GM23248 (cell line): ENCODE data around the gene HOXC9. TPM values are rescaled to one million over a fixed set of nuclear protein-coding genes. Genes with fewer than 3 reads are reported as not detected.

Source experiments
- DNase-seq: peaks from one replicate; pipeline ENCODE4 v3.0.0-alpha.2; 2015
- H2AFZ ChIP-seq: fragments of 200-600 bp; sonication (generic); 2 replicates; pipeline ENCODE4 v1.6.1; 2016; ENCODE audit warnings: antibody characterized with exemption
- H3F3A ChIP-seq: fragments of 200-600 bp; sonication (generic); 2 replicates; pipeline ENCODE4 v1.6.1; 2016; ENCODE audit warnings: mild to moderate bottlenecking, antibody characterized with exemption, mixed run types; ENCODE audit not compliant: insufficient read depth
- H3K27ac ChIP-seq: fragments of 200-600 bp; sonication (generic); 2 replicates; pipeline ENCODE4 v1.5.1; 2016; ENCODE audit warnings: mild to moderate bottlenecking
- H3K27me3 ChIP-seq: fragments of 200-600 bp; sonication (generic); replicated peaks from 2 replicates; pipeline ENCODE4 v1.6.1; 2016; ENCODE audit warnings: mild to moderate bottlenecking; ENCODE audit not compliant: insufficient read depth
- H3K36me3 ChIP-seq: fragments of 200-600 bp; sonication (generic); 2 replicates; pipeline ENCODE4 v1.6.1; 2016; ENCODE audit warnings: low read depth, mild to moderate bottlenecking
- H3K4me1 ChIP-seq: fragments of 200-600 bp; sonication (generic); 2 replicates; pipeline ENCODE4 v1.6.1; 2016; ENCODE audit warnings: mild to moderate bottlenecking; ENCODE audit not compliant: insufficient read depth
- H3K4me2 ChIP-seq: fragments of 200-600 bp; sonication (generic); one replicate; pipeline ENCODE4 v1.6.1; 2016; ENCODE audit warnings: mild to moderate bottlenecking; ENCODE audit not compliant: unreplicated experiment
- H3K4me3 ChIP-seq: fragments of 200-600 bp; sonication (generic); 2 replicates; pipeline ENCODE4 v1.5.1; 2016; ENCODE audit warnings: mild to moderate bottlenecking
- H3K79me2 ChIP-seq: fragments of 200-600 bp; sonication (generic); 2 replicates; pipeline ENCODE4 v1.6.1; 2016; ENCODE audit warnings: mild to moderate bottlenecking; ENCODE audit not compliant: insufficient read depth
- H3K9ac ChIP-seq: fragments of 200-600 bp; sonication (generic); 2 replicates; pipeline ENCODE4 v1.6.1; 2016; ENCODE audit warnings: mild to moderate bottlenecking
- H3K9me2 ChIP-seq: fragments of 200-600 bp; sonication (generic); 2 replicates; pipeline ENCODE4 v1.6.1; 2016; ENCODE audit warnings: mixed run types, mild to moderate bottlenecking, moderate library complexity; ENCODE audit not compliant: insufficient read depth
- H3K9me3 ChIP-seq: fragments of 200-600 bp; sonication (generic); one replicate; pipeline ENCODE4 v1.6.1; 2017; ENCODE audit warnings: low read depth
- H4K20me1 ChIP-seq: fragments of 200-600 bp; sonication (generic); 2 replicates; pipeline ENCODE4 v1.6.0; 2016; ENCODE audit not compliant: insufficient read depth
- EZH2 ChIP-seq: fragments of 200-600 bp; sonication (generic); IDR thresholded peaks from 2 replicates; pipeline ENCODE4 v1.6.1; 2018; ENCODE audit warnings: antibody characterized with exemption, mild to moderate bottlenecking; ENCODE audit not compliant: insufficient read depth, poor library complexity, severe bottlenecking
- EZH2phosphoT487 ChIP-seq: fragments of 200-600 bp; sonication (generic); IDR thresholded peaks from 2 replicates; pipeline ENCODE4 v1.6.1; 2018; ENCODE audit warnings: antibody characterized with exemption, moderate library complexity, mild to moderate bottlenecking, low read depth; ENCODE audit not compliant: insufficient read depth
- WGBS, 2 experiments: methylation state at CpG; one replicate each; pipeline ENCODE4 v1.1.6; 2015 to 2017; ENCODE audit warnings: low lambda C conversion rate in 2 of 2, low coverage in 1 of 2; ENCODE audit errors: missing lambda C conversion rate in 2 of 2; 5-methylcytosine and 5-hydroxymethylcytosine counted together
- in situ Hi-C: fragments of 300-500 bp; cut with MboI; formaldehyde crosslinking; loops from 2 replicates; pipeline ENCODE4 v1.15.0; 2020
- polyA plus RNA-seq: library from polyadenylated mRNA; unstranded; fragments of >200 nt; fragmentation: Nextera tagmentation; extraction: Ambion mirVana; gene quantifications from 2 replicates; pipeline ENCODE4 v1.2.1, GENCODE V29; 2016
- total RNA-seq: library from RNA; depleted of rRNA; stranded (reverse); fragments of >200 nt; shearing (Covaris generic); gene quantifications from 2 replicates; pipeline ENCODE4 v1.2.3, GENCODE V29; 2014

Gene HOXC9
- total and polyA plus RNA-seq, 2 experiments from 2014 or later: 2.5 to 5.5 TPM

DNA sequence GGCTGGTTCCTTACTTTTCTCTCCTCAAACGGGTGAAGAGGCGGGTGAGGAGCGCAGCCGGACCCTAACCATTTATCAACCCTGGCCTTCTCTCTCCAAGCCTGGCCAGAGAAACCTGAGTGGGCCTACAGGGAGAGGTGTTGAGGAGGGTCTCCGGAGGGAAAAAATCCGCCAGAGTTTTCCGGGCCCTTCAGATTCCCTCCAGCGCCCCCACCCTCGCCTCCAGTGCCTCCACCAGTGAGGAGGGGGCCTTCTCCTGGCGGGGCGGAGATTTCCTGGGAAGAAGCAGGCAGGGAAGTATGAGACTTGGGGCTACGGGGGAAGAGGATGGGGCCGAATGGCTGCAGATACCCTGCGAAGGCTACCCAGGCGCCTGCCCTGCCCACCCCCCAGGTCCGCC is 31.5 kb downstream of the HOXC9 start:
- peak overlapping the region; percentile 81 for H2AFZ ChIP-seq
- H3F3A ChIP-seq: peaks cover 27% of the 10 kb centered on the region
- H3K27me3 ChIP-seq: no peaks in the 10 kb centered on the region
- H3K9me2 ChIP-seq: no peaks in the 10 kb centered on the region
- in situ Hi-C loops: no loop called here
- H3K4me3 ChIP-seq: peak overlapping the region; percentile 77
- H3K9me3 ChIP-seq: no peaks in the 10 kb centered on the region
- 21 to 25% methylated on average over 16 of the region's 16 CpGs for WGBS, 2 experiments
- peaks cover 37% of the 10 kb centered on the region for H3K4me1 ChIP-seq
- H3K9ac ChIP-seq: peak overlapping the region; percentile 97
- peak overlapping the region; percentile 99 for H3K27ac ChIP-seq
- no peak for TF ChIP-seq EZH2
- no peak for TF ChIP-seq EZH2phosphoT487
- peak; percentile 12 for DNase-seq
- H3K79me2 ChIP-seq: peaks cover 93% of the 10 kb centered on the region
- no peaks in the 10 kb centered on the region for H4K20me1 ChIP-seq
- H3K36me3 ChIP-seq: no peaks in the 10 kb centered on the region
- H3K4me2 ChIP-seq: peak overlapping the region; percentile 94

DNA sequence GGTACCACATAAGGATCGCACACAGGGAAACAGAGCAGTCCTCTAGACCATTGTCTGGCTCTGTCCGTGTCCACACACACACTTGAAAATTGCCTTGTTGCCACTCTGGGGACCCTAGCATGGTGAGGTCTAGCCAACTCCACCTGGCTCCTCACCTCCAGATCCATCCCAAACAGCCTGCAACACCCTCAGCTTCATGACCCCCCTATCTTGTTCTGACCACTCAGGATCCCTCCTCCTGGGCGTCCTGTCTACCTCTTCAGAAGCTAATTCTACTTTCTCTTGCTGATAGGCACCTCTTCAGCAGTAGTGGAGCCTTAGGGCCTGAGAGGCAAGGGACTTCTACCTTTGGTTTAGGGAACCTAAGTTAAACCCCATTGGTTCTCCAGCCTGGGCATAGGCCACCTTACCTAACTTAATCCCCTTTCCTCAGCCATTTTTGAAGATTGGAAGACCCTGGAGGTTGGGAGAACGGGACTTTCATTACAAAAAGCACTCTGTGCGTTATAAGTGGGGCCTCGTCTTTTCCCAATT is 32.2 kb downstream of the HOXC9 start:
- peaks cover 34% of the 10 kb centered on the region for H3K4me1 ChIP-seq
- H4K20me1 ChIP-seq: no peaks in the 10 kb centered on the region
- no peaks in the 10 kb centered on the region for H3K9me3 ChIP-seq
- in situ Hi-C loops: no loop called here
- no peaks in the 10 kb centered on the region for H3K36me3 ChIP-seq
- peak overlapping the region; percentile 97 for H3K9ac ChIP-seq
- H3K9me2 ChIP-seq: no peaks in the 10 kb centered on the region
- TF ChIP-seq EZH2phosphoT487: no peak
- no peak for TF ChIP-seq EZH2
- H3K27ac ChIP-seq: peak overlapping the region; percentile 99
- peaks cover 23% of the 10 kb centered on the region for H3F3A ChIP-seq
- no peak overlapping the region for H2AFZ ChIP-seq
- peak overlapping the region; percentile 94 for H3K4me2 ChIP-seq
- H3K79me2 ChIP-seq: peaks cover 89% of the 10 kb centered on the region
- H3K27me3 ChIP-seq: no peaks in the 10 kb centered on the region
- peak overlapping the region; percentile 77 for H3K4me3 ChIP-seq
- no peak for DNase-seq
- 42 to 45% methylated on average over 6 of the region's 6 CpGs for WGBS, 2 experiments

DNA sequence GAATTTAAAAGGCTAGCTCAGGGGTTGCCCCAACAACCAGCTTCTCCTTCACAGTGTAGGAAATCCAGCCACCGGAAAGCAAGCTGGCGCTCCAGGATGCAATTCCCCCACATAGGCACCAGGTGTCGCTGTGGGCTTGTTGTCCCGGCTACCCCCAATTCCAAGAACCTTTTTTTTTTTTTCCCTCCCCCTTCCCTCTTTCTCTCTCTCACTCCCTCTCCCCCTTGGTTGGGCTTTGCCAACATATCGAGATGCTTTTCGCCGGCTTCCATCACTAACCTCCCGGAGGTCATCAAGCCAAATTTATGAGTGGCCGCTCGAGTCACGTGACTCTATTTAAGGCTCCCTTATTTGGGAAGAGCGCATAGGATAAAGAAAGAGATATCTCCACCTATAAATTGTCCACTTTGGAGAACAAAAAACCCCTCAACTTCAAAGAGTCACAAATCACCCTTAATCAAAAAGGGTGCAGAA is 32.7 kb downstream of the HOXC9 start, which contains the start of gene HOXC5:
Gene HOXC5 (plus strand): TSS at position 424 of the 474 bp plus-strand sequence. CDS start 73 bp downstream, outside the sequence.
- Histone ChIP-seq H4K20me1 (no peaks in the 10 kb centered on the region), H3K9ac (peak within 1 kb of the TSS; percentile 97), H3F3A (peaks cover 18% of the 10 kb centered on the region), H3K4me3 (peak within 1 kb of the TSS; percentile 77), H3K9me2 (no peaks in the 10 kb centered on the region), H3K36me3 (no peaks in the 10 kb centered on the region), H3K27me3 (no peaks in the 10 kb centered on the region), H3K4me1 (peaks cover 30% of the 10 kb centered on the region), H3K79me2 (peaks cover 84% of the 10 kb centered on the region), H3K9me3 (no peaks in the 10 kb centered on the region), H2AFZ (peak within 1 kb of the TSS; percentile 70), H3K4me2 (peak within 1 kb of the TSS; percentile 94), H3K27ac (peak within 1 kb of the TSS; percentile 99)
- DNase-seq: peak; percentile 81
- TF ChIP-seq EZH2phosphoT487 (no peak), EZH2 (no peak)
- in situ Hi-C loops: no loop called here
- 2% methylated on average over 12 of the region's 12 CpGs for WGBS, 2 experiments

DNA sequence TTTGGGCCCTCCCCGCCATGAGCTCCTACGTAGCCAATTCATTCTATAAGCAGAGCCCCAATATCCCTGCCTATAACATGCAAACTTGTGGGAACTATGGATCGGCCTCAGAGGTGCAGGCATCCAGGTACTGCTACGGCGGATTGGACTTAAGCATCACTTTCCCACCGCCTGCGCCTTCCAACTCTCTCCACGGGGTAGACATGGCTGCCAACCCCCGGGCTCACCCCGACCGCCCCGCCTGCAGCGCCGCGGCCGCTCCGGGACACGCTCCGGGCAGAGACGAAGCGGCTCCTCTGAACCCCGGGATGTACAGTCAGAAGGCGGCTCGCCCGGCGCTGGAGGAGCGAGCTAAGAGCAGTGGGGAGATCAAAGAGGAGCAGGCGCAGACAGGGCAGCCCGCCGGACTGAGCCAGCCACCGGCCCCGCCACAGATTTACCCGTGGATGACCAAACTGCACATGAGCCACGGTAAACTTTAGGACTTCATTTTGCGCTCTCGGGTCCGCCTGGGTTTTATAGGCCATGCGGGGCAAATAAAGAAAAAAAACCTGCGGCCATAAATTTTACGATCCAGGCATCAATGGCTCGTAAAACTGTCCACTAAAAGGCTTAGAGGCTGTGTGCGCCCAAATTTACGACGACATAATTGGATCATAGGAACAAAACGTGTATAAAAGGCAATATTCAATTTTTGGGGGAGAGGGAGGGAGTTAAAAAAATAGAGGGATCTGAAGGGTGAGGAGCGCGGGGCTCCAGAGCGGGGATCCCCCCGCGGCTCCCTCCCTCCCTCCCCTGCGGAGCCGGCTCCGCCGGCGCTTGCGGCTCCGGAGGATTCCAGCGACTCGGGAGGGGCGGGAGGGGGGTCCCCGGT is 33.4 kb downstream of the HOXC9 start:
- H3K4me1 ChIP-seq: peaks cover 27% of the 10 kb centered on the region
- H3K9me2 ChIP-seq: no peaks in the 10 kb centered on the region
- H4K20me1 ChIP-seq: no peaks in the 10 kb centered on the region
- no peaks in the 10 kb centered on the region for H3K36me3 ChIP-seq
- DNase-seq: peak; percentile 87
- H3K9me3 ChIP-seq: no peaks in the 10 kb centered on the region
- H3K9ac ChIP-seq: peak overlapping the region; percentile 97
- 1% methylated on average over 46 to 61 of the region's 61 CpGs for WGBS, 2 experiments
- in situ Hi-C loops: no loop called here
- H2AFZ ChIP-seq: peak overlapping the region; percentile 70
- peak overlapping the region; percentile 72 for H3K4me3 ChIP-seq
- peaks cover 77% of the 10 kb centered on the region for H3K79me2 ChIP-seq
- peak overlapping the region; percentile 94 for H3K4me2 ChIP-seq
- peak overlapping the region; percentile 99 for H3K27ac ChIP-seq
- no peaks in the 10 kb centered on the region for H3K27me3 ChIP-seq
- TF ChIP-seq EZH2 (no peak), EZH2phosphoT487 (no peak)
- H3F3A ChIP-seq: peaks cover 16% of the 10 kb centered on the region; the same call in 1 of the 2 replicates
